Cardiac fibroblast (primary cell): ENCODE measurements around the gene FBXO44.

Experiments used
- DNase-seq, 2 donors: peaks; one replicate each; pipeline versions ENCODE4 v3.0.0 to v3.0.0-alpha.2; 2010; ENCODE audit warnings: low read depth in 2 of 2
- H3K4me3 ChIP-seq, 2 donors: replicated peaks in 1 of 2; 1 replicate in 1 of 2; 2 replicates in 1 of 2; pipeline ENCODE4 v1.5.1; 2011; ENCODE audit warnings: low read depth in 2 of 2, low read length in 2 of 2, mild to moderate bottlenecking in 2 of 2, moderate library complexity in 1 of 2
- TF ChIP-seq, protein P1 (sequence below): IDR thresholded peaks from one replicate; pipeline ENCODE4 v1.5.1; 2011; ENCODE audit warnings: low read depth, mild to moderate bottlenecking, low read length, inconsistent platforms

Gene FBXO44

DNA sequence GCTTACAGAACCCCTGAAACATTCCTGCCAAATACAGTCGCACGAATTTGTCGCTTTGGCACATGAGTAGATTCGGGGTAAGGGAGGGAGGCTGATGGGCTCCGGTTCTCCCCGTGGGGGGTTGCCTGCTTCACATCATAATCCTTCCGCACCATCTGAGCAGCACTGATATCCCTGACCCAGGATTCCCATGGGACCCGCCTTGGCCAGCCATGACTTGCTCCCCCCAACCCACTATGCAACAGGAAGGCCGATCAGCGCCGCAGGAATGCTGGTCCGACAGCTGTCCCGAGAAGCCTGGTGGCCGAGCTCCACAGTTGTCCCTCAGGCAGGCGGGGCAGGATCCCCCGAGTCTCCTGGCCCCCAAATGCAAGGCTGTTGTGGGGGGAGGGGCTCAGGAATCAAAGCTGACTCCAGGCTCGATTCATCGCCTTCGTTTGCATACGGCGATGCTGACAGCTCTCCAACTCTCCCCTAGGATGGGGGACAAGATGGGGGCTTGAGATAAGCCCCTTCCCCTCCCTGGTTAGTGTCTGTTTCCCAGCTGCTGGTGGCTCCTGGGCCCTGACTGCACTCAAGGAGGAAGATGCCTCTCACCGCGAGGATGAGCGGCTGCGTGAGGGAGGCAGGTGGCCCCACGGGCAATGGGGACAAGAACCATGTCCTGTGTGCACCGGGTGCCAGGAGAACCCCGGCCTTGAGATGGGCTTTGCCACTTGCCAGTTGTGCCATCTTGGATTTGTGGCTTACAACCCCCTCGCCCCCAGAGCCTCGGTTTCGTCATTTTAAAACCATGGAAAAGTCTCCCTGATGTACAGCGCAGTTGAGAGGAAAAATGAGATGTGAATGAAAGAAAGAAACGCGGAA, 46.2 kb downstream of the FBXO44 start:
- TF ChIP-seq, protein P1, sequence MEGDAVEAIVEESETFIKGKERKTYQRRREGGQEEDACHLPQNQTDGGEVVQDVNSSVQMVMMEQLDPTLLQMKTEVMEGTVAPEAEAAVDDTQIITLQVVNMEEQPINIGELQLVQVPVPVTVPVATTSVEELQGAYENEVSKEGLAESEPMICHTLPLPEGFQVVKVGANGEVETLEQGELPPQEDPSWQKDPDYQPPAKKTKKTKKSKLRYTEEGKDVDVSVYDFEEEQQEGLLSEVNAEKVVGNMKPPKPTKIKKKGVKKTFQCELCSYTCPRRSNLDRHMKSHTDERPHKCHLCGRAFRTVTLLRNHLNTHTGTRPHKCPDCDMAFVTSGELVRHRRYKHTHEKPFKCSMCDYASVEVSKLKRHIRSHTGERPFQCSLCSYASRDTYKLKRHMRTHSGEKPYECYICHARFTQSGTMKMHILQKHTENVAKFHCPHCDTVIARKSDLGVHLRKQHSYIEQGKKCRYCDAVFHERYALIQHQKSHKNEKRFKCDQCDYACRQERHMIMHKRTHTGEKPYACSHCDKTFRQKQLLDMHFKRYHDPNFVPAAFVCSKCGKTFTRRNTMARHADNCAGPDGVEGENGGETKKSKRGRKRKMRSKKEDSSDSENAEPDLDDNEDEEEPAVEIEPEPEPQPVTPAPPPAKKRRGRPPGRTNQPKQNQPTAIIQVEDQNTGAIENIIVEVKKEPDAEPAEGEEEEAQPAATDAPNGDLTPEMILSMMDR = no peak
- DNase-seq = no peak
- no peak overlapping the region for H3K4me3 ChIP-seq

DNA sequence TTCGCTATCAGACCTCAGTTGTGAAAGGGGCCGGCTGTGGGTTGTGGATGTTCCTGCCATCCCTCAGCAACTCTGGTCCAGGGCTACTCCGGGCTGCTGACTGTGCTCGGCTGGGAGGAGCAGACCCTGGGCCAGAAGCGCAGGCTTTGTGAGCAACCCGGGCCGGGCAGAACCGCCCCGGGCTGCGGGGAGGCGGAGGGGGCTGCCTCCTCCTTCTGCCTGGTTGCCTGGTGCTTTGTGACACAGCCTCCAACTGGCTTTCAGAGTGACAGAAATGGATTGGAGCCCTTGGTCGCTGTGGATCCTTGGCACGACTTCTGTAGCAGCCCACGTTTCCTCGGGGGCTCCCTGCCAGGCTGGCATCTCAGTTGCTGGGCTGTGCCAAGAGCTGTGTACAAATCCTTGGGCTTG, 46.9 kb downstream of the FBXO44 start:
- no peak for DNase-seq
- TF ChIP-seq, protein P1 = no peak
- H3K4me3 ChIP-seq = no peak overlapping the region

DNA sequence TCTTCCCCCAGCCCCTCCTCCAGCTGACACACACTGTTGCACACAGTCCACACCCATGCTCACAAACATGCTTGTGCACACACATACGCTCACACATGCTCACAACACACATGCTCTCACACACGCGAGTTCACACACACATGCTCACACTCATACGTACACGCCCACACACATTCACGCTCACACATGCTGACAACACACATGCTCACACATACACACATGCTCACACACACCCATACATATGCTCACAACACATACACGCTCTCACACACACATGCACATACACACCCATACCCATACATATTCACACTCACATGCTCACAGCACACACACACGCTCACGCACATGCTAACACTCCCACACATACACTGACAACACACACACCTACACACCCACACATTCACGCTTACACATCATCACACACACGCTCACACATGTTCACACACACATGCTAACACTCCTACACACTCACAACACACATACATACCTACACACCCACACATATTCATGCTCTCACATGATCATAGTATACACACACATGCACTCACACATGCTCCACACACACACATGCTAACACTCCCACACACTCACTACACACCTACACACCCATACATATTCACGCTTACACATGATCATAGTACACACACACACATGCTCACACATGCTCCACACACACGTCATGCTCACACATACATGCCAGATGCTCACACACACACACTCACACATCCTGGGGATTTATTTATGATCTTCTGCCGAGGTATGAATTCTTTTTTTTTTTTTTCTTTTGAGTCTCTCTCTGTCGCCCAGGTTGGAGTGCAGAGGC, 47.5 kb downstream of the FBXO44 start:
- no peak for DNase-seq
- TF ChIP-seq, protein P1 = no peak
- H3K4me3 ChIP-seq = no peak overlapping the region

DNA sequence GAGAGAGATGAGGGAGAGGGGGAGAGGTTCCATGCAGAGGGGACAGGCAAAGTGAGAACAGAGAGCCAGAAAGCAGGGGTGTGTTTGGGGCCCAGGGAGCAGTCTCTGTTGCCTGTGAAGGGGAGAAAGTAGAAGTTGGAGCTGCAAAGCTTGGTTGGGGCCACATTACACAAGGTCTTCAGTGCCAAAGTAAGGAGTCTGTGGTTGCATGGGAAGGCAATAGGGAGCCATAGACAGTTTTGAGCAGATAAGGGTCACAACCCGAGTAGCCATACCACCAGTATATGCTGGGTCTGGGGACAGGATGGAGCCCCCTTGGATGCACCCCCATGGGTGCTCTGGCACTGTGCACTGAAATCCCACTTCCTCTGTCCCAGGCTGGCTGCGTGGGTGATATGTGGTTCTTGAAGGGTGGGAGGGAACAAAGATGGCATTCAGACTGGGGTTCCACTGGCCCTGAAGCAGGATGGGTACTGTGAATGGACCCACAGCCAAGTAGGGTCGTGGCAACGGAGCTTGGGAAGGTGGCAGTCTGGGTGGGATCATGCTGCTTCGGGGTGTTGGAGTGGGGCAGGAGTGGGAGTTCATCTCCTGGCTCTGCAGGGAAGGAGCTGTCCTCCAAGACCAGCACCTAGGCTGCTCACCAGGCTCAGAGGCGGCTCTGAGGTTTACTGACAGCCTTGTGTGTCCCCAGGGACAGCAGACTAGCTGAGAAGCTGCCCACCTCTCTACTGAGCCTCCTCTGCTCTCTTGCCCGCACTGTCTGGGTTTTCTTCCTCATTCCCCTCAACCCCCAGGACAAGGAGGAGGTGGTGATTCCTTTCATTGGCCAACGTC, 48.9 kb downstream of the FBXO44 start:
- no peak for DNase-seq
- TF ChIP-seq, protein P1 = no peak
- no peak overlapping the region for H3K4me3 ChIP-seq

DNA sequence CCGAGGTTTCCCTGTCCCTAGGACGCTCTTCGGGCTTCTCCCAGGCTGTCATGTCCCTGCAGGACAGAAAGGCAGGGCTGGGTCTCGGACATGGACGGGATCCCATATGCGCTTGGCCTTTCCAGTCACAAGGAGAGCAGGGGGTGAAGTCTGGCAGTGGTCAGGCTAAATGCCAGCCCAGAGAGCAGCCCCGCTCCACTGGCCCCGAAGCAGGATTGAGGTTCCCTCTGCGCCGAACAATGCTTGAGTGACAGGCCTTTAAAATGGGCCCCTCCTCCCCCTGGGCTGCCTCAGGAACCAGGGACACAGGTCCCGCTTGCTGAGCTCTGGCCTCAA, 49.5 kb downstream of the FBXO44 start:
- no peak overlapping the region for H3K4me3 ChIP-seq
- TF ChIP-seq, protein P1 = no peak
- no peak for DNase-seq

DNA sequence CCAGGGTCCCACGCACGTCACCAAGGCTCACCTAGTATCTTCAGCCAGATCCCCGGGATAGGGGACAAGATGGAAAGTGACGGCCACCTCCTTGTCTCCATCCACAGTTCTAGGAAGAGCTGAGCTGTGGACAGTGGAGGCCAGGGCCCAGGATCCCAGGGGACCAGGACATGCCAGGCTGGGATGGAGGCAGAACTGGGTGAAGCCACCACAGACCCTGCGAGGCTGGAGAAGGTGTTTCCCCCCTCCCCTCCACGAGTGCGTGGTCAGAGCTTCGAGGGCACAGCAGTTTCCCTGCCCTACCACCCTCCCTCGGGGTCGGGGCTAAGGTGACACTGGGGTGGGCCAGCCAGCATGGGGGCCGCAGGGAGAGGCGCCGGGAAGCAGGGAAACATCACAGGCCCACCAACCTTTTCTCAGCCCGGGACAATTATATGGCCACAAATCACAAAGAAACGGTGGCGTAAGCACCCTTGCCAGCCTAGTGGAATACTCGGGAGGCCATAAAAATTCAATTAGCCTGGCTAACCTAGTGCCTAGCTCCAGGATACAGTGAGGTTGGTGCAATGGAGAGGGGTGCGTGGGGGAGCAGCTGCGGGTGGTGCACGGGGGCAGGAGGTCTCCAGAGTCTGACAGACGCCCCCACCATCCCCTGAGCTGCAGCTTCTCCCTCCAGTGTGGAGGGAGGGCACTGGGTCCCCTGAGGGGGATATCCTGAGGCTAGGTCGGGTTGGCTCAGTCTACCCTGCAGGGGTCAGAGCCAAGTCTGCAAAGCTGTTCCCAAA, 50.2 kb downstream of the FBXO44 start:
- DNase-seq = no peak
- TF ChIP-seq, protein P1 = no peak
- H3K4me3 ChIP-seq = no peak overlapping the region
